HEK293 (cell line): Measurements from ENCODE around the gene POU2AF1.
A peak's percentile ranks its signal among the peaks of the same experiment; 100 is the strongest.

Experiments
- CTCF ChIA-PET: fragments of 350-600 bp; formaldehyde crosslinking; extraction: SDS; loops from one replicate; lab custom pipeline; 2021; ENCODE audit warnings: antibody characterized with exemption; lab: Yijun Ruan, JAX
- POLR2A ChIA-PET: fragments of 300-600 bp; formaldehyde crosslinking; extraction: SDS; loops from one replicate; lab custom pipeline; 2020; ENCODE audit warnings: antibody characterized with exemption, inconsistent platforms; lab: Yijun Ruan, JAX
- H3K27ac ChIP-seq: fragments of 200-500 bp; sonication (Bioruptor generic); 2 replicates; pipeline ENCODE4 v1.5.1; 2014; ENCODE audit warnings: low read depth, low read length, control low read depth, inconsistent platforms; ENCODE audit errors: extremely low read depth
- H3K36me3 ChIP-seq, 2 experiments: fragments of 200-500 bp in 1 of 2; sonication (Bioruptor generic) in 1 of 2; 1 replicate in 1 of 2; 2 replicates in 1 of 2; pipeline ENCODE4 v1.5.1; 2014 to 2017; ENCODE audit warnings: inconsistent platforms in 2 of 2, low read length in 2 of 2; ENCODE audit not compliant: control insufficient read depth in 2 of 2, insufficient read depth in 1 of 2
- H3K4me1 ChIP-seq: fragments of 200-500 bp; sonication (Bioruptor generic); 2 replicates; pipeline ENCODE4 v1.5.1; 2014; ENCODE audit warnings: mild to moderate bottlenecking, low read length, inconsistent platforms; ENCODE audit not compliant: control insufficient read depth, insufficient read depth
- H3K4me3 ChIP-seq: 2 replicates; pipeline ENCODE4 v1.5.1; 2011; ENCODE audit warnings: low read depth, mild to moderate bottlenecking, control low read depth, low read length, moderate library complexity
- H3K9me3 ChIP-seq: fragments of 200-500 bp; sonication (Bioruptor generic); 2 replicates; pipeline ENCODE4 v1.5.1; 2014; ENCODE audit warnings: low read depth, low read length, inconsistent platforms; ENCODE audit not compliant: control insufficient read depth, insufficient read depth
- GLIS1 ChIP-seq: fragments of 450-650 bp; formaldehyde crosslinking; IDR thresholded peaks from 2 replicates; pipeline ENCODE4 v1.5.1; 2016; ENCODE audit warnings: missing biosample characterization, missing genetic modification characterization
- INSM2 ChIP-seq: fragments of 450-650 bp; formaldehyde crosslinking; IDR thresholded peaks from 2 replicates; pipeline ENCODE4 v1.5.1; 2016; ENCODE audit warnings: missing biosample characterization, missing genetic modification characterization
- PRDM10 ChIP-seq: fragments of 450-650 bp; formaldehyde crosslinking; IDR thresholded peaks from 2 replicates; pipeline ENCODE4 v1.5.1; 2016; ENCODE audit warnings: missing biosample characterization, missing genetic modification characterization
- SETDB1 ChIP-seq: IDR thresholded peaks from one replicate; pipeline ENCODE4 v1.6.1; 2017; ENCODE audit warnings: mild to moderate bottlenecking, low read length, moderate library complexity, mixed read lengths; ENCODE audit not compliant: insufficient read length
- TRIM28 ChIP-seq: IDR thresholded peaks from 2 replicates; pipeline ENCODE4 v1.6.1; 2011; ENCODE audit warnings: low read length, control low read depth, borderline replicate concordance
- ZBTB17 ChIP-seq: fragments of 450-650 bp; formaldehyde crosslinking; IDR thresholded peaks from 2 replicates; pipeline ENCODE4 v1.5.1; 2016; ENCODE audit warnings: missing biosample characterization, missing genetic modification characterization
- ZBTB6 ChIP-seq: fragments of 450-650 bp; formaldehyde crosslinking; IDR thresholded peaks from 2 replicates; pipeline ENCODE4 v1.5.1; 2017; ENCODE audit warnings: missing biosample characterization, missing genetic modification characterization
- ZNF132 ChIP-seq: fragments of 450-650 bp; formaldehyde crosslinking; IDR thresholded peaks from 2 replicates; pipeline ENCODE4 v1.5.1; 2017; ENCODE audit warnings: missing biosample characterization, missing genetic modification characterization, borderline replicate concordance
- ZNF146 ChIP-seq: fragments of 450-650 bp; formaldehyde crosslinking; IDR thresholded peaks from 2 replicates; pipeline ENCODE4 v1.5.1; 2016; ENCODE audit warnings: missing biosample characterization, missing genetic modification characterization
- ZNF19 ChIP-seq: fragments of 450-650 bp; formaldehyde crosslinking; IDR thresholded peaks from 2 replicates; pipeline ENCODE4; 2016; ENCODE audit warnings: missing biosample characterization, missing genetic modification characterization, low read depth
- ZNF26 ChIP-seq: fragments of 450-650 bp; formaldehyde crosslinking; IDR thresholded peaks from 2 replicates; pipeline ENCODE4 v1.5.1; 2016; ENCODE audit warnings: missing biosample characterization, missing genetic modification characterization
- ZNF266 ChIP-seq: fragments of 450-650 bp; formaldehyde crosslinking; IDR thresholded peaks from 2 replicates; pipeline ENCODE4 v1.5.1; 2016; ENCODE audit warnings: missing biosample characterization, missing genetic modification characterization, low read depth
- ZNF416 ChIP-seq: fragments of 450-650 bp; formaldehyde crosslinking; IDR thresholded peaks from 2 replicates; pipeline ENCODE4 v1.5.1; 2016; ENCODE audit warnings: missing biosample characterization, missing genetic modification characterization
- ZNF423 ChIP-seq: fragments of 450-650 bp; formaldehyde crosslinking; IDR thresholded peaks from 2 replicates; pipeline ENCODE4 v1.5.1; 2016; ENCODE audit warnings: missing biosample characterization, missing genetic modification characterization
- ZNF426 ChIP-seq: fragments of 450-650 bp; formaldehyde crosslinking; IDR thresholded peaks from 2 replicates; pipeline ENCODE4 v1.5.1; 2017; ENCODE audit warnings: missing biosample characterization, missing genetic modification characterization, mild to moderate bottlenecking, inconsistent platforms, moderate library complexity
- ZNF621 ChIP-seq: fragments of 450-650 bp; formaldehyde crosslinking; IDR thresholded peaks from 2 replicates; pipeline ENCODE4 v1.5.1; 2017; ENCODE audit warnings: missing biosample characterization, missing genetic modification characterization
- ZNF645 ChIP-seq: fragments of 450-650 bp; formaldehyde crosslinking; IDR thresholded peaks from 2 replicates; pipeline ENCODE4; 2016; ENCODE audit warnings: missing biosample characterization, missing genetic modification characterization
- ZNF664 ChIP-seq: fragments of 450-650 bp; formaldehyde crosslinking; IDR thresholded peaks from 2 replicates; pipeline ENCODE4 v1.5.1; 2016; ENCODE audit warnings: missing biosample characterization, missing genetic modification characterization
- ZNF692 ChIP-seq: fragments of 450-650 bp; formaldehyde crosslinking; IDR thresholded peaks from 2 replicates; pipeline ENCODE4 v1.5.1; 2016; ENCODE audit warnings: missing biosample characterization, missing genetic modification characterization
- ZSCAN18 ChIP-seq: fragments of 450-650 bp; formaldehyde crosslinking; IDR thresholded peaks from 2 replicates; pipeline ENCODE4 v1.5.1; 2016; ENCODE audit warnings: missing biosample characterization, missing genetic modification characterization
- ZSCAN23 ChIP-seq: fragments of 450-650 bp; formaldehyde crosslinking; IDR thresholded peaks from 2 replicates; pipeline ENCODE4 v1.5.1; 2016; ENCODE audit warnings: missing biosample characterization, missing genetic modification characterization

Gene POU2AF1

GRCh38 chr11:111339758-111340388 is 39.2 kb downstream of the POU2AF1 start:
- H3K4me3 ChIP-seq = no peak overlapping the region
- CTCF ChIA-PET = interaction anchor here (0.7 to 0.8 kb wide), 3 partner anchors 56 to 84 kb away, joined by 3 to 4 read pairs (median 3); no protein-coding TSS in a partner anchor
- POLR2A ChIA-PET = no interaction called here
- no peaks in the 10 kb centered on the region for H3K36me3 ChIP-seq
- H3K4me1 ChIP-seq = no peaks in the 10 kb centered on the region; the same call in 1 of the 2 replicates
- TF ChIP-seq ZNF26 (tag by site-specific recombination) (no peak), ZNF423 (tag by site-specific recombination) (no peak), ZNF19 (tag by site-specific recombination) (no peak), ZNF621 (tag by site-specific recombination) (no peak), ZBTB6 (tag by site-specific recombination) (no peak), ZSCAN18 (tag by site-specific recombination) (no peak), TRIM28 (0 out of 2 replicates have a peak, but pooled peaks have one; percentile 22), INSM2 (tag by site-specific recombination) (no peak), SETDB1 (peak; percentile 98), ZNF266 (tag by site-specific recombination) (no peak), ZNF132 (tag by site-specific recombination) (no peak), ZNF416 (tag by site-specific recombination) (no peak)
- TF ChIP-seq, all 188 proteins: peak for 2
- H3K9me3 ChIP-seq = no peaks in the 10 kb centered on the region
- no peak overlapping the region for H3K27ac ChIP-seq

- POLR2A ChIA-PET = interaction anchor here (0.6 kb wide), 1 partner anchor 14 kb away, joined by 4 read pairs; no protein-coding TSS in a partner anchor
- no peaks in the 10 kb centered on the region for H3K36me3 ChIP-seq
- H3K9me3 ChIP-seq = no peaks in the 10 kb centered on the region
- CTCF ChIA-PET = no interaction called here
- no peak overlapping the region for H3K27ac ChIP-seq
- H3K4me1 ChIP-seq = peaks cover 4% of the 10 kb centered on the region; the same call in 1 of the 2 replicates
- H3K4me3 ChIP-seq = no peak overlapping the region
- TF ChIP-seq ZNF426 (tag by site-specific recombination) = no peak
- TF ChIP-seq ZSCAN23 = no peak
- TF ChIP-seq ZNF664 (tag by site-specific recombination) = no peak
- TF ChIP-seq PRDM10 = peak; percentile 37; the same call in 1 of the 2 replicates
- 0 out of 2 replicates have a peak, but pooled peaks have one; percentile 13 for TF ChIP-seq GLIS1 (tag by site-specific recombination)
- peak; percentile 17; the same call in 1 of the 2 replicates for TF ChIP-seq ZBTB17 (tag by site-specific recombination)
- TF ChIP-seq ZNF692 (tag by site-specific recombination) = peak; percentile 37; the same call in 1 of the 2 replicates
- no peak for TF ChIP-seq ZNF146 (tag by site-specific recombination)
- TF ChIP-seq ZNF645 = no peak
These were observed 42.4 kb downstream of the POU2AF1 start for GRCh38 chr11:111336582-111337256.
